Stimulated activated CD8-positive, alpha-beta memory T cell treated with anti-CD3 and anti-CD28 coated beads, Interleukin-12 subunit alpha, Interleukin-12 subunit beta, amount 100 ng/mL, for 1 hour (primary cell): ENCODE results near the gene CIAO2A.
"Not testable (repeated sequence)": the region's sequence is repeated elsewhere in the genome, so short reads cannot be mapped to it uniquely, and the experiment has no call there.

ENCODE experiments used
- DNase-seq: peaks from one replicate; pipeline ENCODE4 v3.0.0-alpha.2; 2020; ENCODE audit warnings: low read depth

The CIAO2A gene

GRCh38 chr15:64070965-64071851 is 22.4 kb downstream of the CIAO2A start:
- DNase-seq = no peak

- DNase-seq = no peak
Measured at GRCh38 chr15:64070106-64070505, 23.5 kb downstream of the CIAO2A start.

- DNase-seq = no peak
Measured at GRCh38 chr15:64068133-64068532, 25.5 kb downstream of the CIAO2A start.

- peak; percentile 49 for DNase-seq
Measured at GRCh38 chr15:64067564-64068030, 26.0 kb downstream of the CIAO2A start.

- no peak for DNase-seq
Measured at GRCh38 chr15:64066451-64066850, 27.2 kb downstream of the CIAO2A start.

- no peak for DNase-seq
Measured at GRCh38 chr15:64060716-64061115, 32.9 kb downstream of the CIAO2A start.

GRCh38 chr15:64059104-64059503 is 34.5 kb downstream of the CIAO2A start:
- DNase-seq = not testable (repeated sequence)

GRCh38 chr15:64058279-64058678 is 35.4 kb downstream of the CIAO2A start:
- no peak for DNase-seq

GRCh38 chr15:64053674-64054073 is 40.0 kb downstream of the CIAO2A start:
- not testable (repeated sequence) for DNase-seq

- no peak for DNase-seq
Measured at GRCh38 chr15:64052925-64053491, 40.6 kb downstream of the CIAO2A start.

- no peak for DNase-seq
Measured at GRCh38 chr15:64051407-64052259, 42.0 kb downstream of the CIAO2A start.

- DNase-seq = no peak
Measured at GRCh38 chr15:64051093-64051402, 42.6 kb downstream of the CIAO2A start.

- no peak for DNase-seq
Measured at GRCh38 chr15:64050281-64051092, 43.2 kb downstream of the CIAO2A start.

GRCh38 chr15:64048781-64049460 is 44.7 kb downstream of the CIAO2A start:
- no peak for DNase-seq

- peak; percentile 50 for DNase-seq
Measured at GRCh38 chr15:64046421-64047153, 47.1 kb downstream of the CIAO2A start, which contains the start of gene DAPK2. Gene DAPK2 (minus strand): TSS chr15:64046485. CDS start chr15:64040261, 6,224 bp downstream.

- DNase-seq = no peak
Measured at GRCh38 chr15:64045774-64046420, 47.7 kb downstream of the CIAO2A start.

GRCh38 chr15:64045101-64045435 is 48.6 kb downstream of the CIAO2A start:
- DNase-seq = no peak

GRCh38 chr15:64044300-64045100 is 49.1 kb downstream of the CIAO2A start:
- DNase-seq = no peak
